GM12878 (cell line): Measurements from ENCODE around the gene XDH. TPM values are rescaled to one million over a fixed set of nuclear protein-coding genes. Genes with fewer than 3 reads are reported as not detected.

Source experiments
- ATAC-seq: fragments of 200-7000 bp; cut with Tn5 transposase; 3 replicates; pipeline ENCODE4 v1.9.1; 2020; ENCODE audit warnings: mild to moderate bottlenecking, moderate library complexity
- BruUV-seq: library from RNA; stranded (reverse); fragments of 400-500 nt; replicated peaks from 2 replicates; lab custom pipeline; 2021; lab: Mats Ljungman, UMichigan
- CTCF ChIA-PET: fragments of 300-600 bp; sonication (Branson Sonifier 250); formaldehyde crosslinking; extraction: SDS; loops from one replicate; lab custom pipeline; 2021; ENCODE audit warnings: inconsistent platforms; lab: Yijun Ruan, JAX
- POLR2A ChIA-PET: fragments of 350-600 bp; formaldehyde crosslinking; extraction: SDS; loops from one replicate; lab custom pipeline; 2021; ENCODE audit warnings: inconsistent platforms; lab: Charles Lee
- RAD21 ChIA-PET: fragments of 300-600 bp; sonication (Branson Sonifier 250); formaldehyde crosslinking; loops from one replicate; lab custom pipeline; 2023; ENCODE audit warnings: antibody characterized with exemption; ENCODE audit not compliant: unreplicated experiment; lab: Charles Lee
- SMC1A ChIA-PET: fragments of 300-600 bp; sonication (Branson Sonifier 250); formaldehyde crosslinking; loops from one replicate; lab custom pipeline; 2023; ENCODE audit not compliant: unreplicated experiment, uncharacterized antibody; lab: Charles Lee
- DNase-seq: peaks from one replicate; pipeline ENCODE4 v3.0.0-alpha.2; 2011; ENCODE audit warnings: low read depth, low spot score
- FAIRE-seq: peaks from 3 replicates; lab custom pipeline; 2011; peaks lifted over from hg19 to GRCh38; lab: Jason Lieb, UNC
- H2AFZ ChIP-seq: 2 replicates; pipeline ENCODE4 v1.6.0; 2011; ENCODE audit warnings: low read depth, low read length, control low read depth; ENCODE audit not compliant: control insufficient read depth
- H3K27ac ChIP-seq: 2 replicates; pipeline ENCODE4 v1.5.1; 2011; ENCODE audit warnings: control low read depth; ENCODE audit not compliant: control insufficient read depth, insufficient read depth
- H3K27me3 ChIP-seq, 2 experiments: replicated peaks in 1 of 2; 2 replicates each; pipeline versions ENCODE4 v1.6.0 to v1.6.1; 2011; ENCODE audit warnings: low read length in 1 of 2; ENCODE audit not compliant: control insufficient read depth in 2 of 2, insufficient read depth in 2 of 2
- H3K36me3 ChIP-seq, 2 experiments: 2 replicates each; pipeline ENCODE4 v1.5.1; 2011; ENCODE audit warnings: low read length in 1 of 2; ENCODE audit not compliant: control insufficient read depth in 2 of 2, insufficient read depth in 2 of 2
- H3K4me1 ChIP-seq: 2 replicates; pipeline ENCODE4 v1.6.1; 2011; ENCODE audit warnings: mild to moderate bottlenecking, low read length, moderate library complexity, mixed read lengths; ENCODE audit not compliant: control insufficient read depth, insufficient read depth
- H3K4me2 ChIP-seq: 2 replicates; pipeline ENCODE4 v1.6.0; 2011; ENCODE audit warnings: control low read depth; ENCODE audit not compliant: control insufficient read depth, insufficient read depth
- H3K4me3 ChIP-seq: fragments of 200-600 bp; sonication (generic); 2 replicates; pipeline ENCODE4 v1.5.1; 2016
- H3K79me2 ChIP-seq: 2 replicates; pipeline ENCODE4 v1.6.0; 2011; ENCODE audit warnings: low read length; ENCODE audit not compliant: control insufficient read depth, insufficient read depth
- H3K9ac ChIP-seq: 2 replicates; pipeline ENCODE4 v1.8.0; 2011; ENCODE audit warnings: low read length, control low read depth, mixed read lengths; ENCODE audit not compliant: control insufficient read depth, insufficient read depth
- H3K9me3 ChIP-seq: replicated peaks from 3 replicates; pipeline ENCODE4 v1.5.1; 2011; ENCODE audit warnings: mild to moderate bottlenecking, low read length; ENCODE audit not compliant: control insufficient read depth, insufficient read depth
- H4K20me1 ChIP-seq: 2 replicates; pipeline ENCODE4 v1.6.0; 2011; ENCODE audit not compliant: control insufficient read depth, insufficient read depth
- BCLAF1 ChIP-seq: fragments of 450-650 bp; IDR thresholded peaks from 2 replicates; pipeline ENCODE4 v1.6.1; 2017; ENCODE audit warnings: antibody characterized with exemption, mild to moderate bottlenecking, moderate library complexity
- CBX5 ChIP-seq: sonication (generic); IDR thresholded peaks from 2 replicates; pipeline ENCODE4 v1.6.1; 2016; ENCODE audit warnings: low read depth, moderate library complexity, mild to moderate bottlenecking, inconsistent platforms
- CHD1 ChIP-seq: IDR thresholded peaks from 2 replicates; pipeline ENCODE4 v1.6.1; 2012; ENCODE audit warnings: low read depth, low read length, improper control_type of control experiment
- EP300 ChIP-seq, 2 experiments: fragments of 150-350 bp in 1 of 2; IDR thresholded peaks; 2 replicates each; pipeline ENCODE4 v1.6.1; 2011 to 2012; ENCODE audit warnings: low read depth in 2 of 2, low read length in 2 of 2, borderline replicate concordance in 1 of 2, improper control_type of control experiment in 1 of 2, inconsistent platforms in 1 of 2; ENCODE audit not compliant: control insufficient read depth in 1 of 2
- GABPA ChIP-seq: IDR thresholded peaks from 2 replicates; pipeline ENCODE4 v1.6.1; 2014; ENCODE audit warnings: antibody characterized with exemption, low read depth, mild to moderate bottlenecking, inconsistent platforms
- GATAD2B ChIP-seq: fragments of 450-650 bp; conservative IDR thresholded peaks from 2 replicates; pipeline ENCODE4 v1.6.1; 2017; ENCODE audit warnings: low read depth, mild to moderate bottlenecking, moderate library complexity
- HDAC2 ChIP-seq: fragments of 200-600 bp; sonication (generic); IDR thresholded peaks from 2 replicates; pipeline ENCODE4 v1.6.1; 2017
- HSF1 ChIP-seq: fragments of 150-350 bp; IDR thresholded peaks from 2 replicates; pipeline ENCODE4 v1.6.1; 2014; ENCODE audit warnings: mild to moderate bottlenecking, low read depth, low read length
- NR2F1 ChIP-seq: fragments of 450-650 bp; conservative IDR thresholded peaks from 2 replicates; pipeline ENCODE4 v1.6.1; 2017; ENCODE audit warnings: mild to moderate bottlenecking
- SIX5 ChIP-seq: IDR thresholded peaks from 2 replicates; pipeline ENCODE4 v1.6.1; 2011; ENCODE audit warnings: mild to moderate bottlenecking, low read depth, low read length, moderate library complexity; ENCODE audit not compliant: severe bottlenecking
- SP1 ChIP-seq: IDR thresholded peaks from one replicate; pipeline ENCODE4 v1.6.1; 2011; ENCODE audit warnings: low read depth, low read length
- USF1 ChIP-seq: IDR thresholded peaks from 2 replicates; pipeline ENCODE4 v1.6.1; 2011; ENCODE audit warnings: borderline replicate concordance, low read depth, mild to moderate bottlenecking, moderate library complexity, mixed read lengths, low read length; ENCODE audit not compliant: insufficient read depth; ENCODE audit errors: extremely low read length
- WGBS: methylation state at CpG from one replicate; pipeline ENCODE4 v1.1.6; 2016; ENCODE audit warnings: low lambda C conversion rate; ENCODE audit not compliant: insufficient replicate concordance, insufficient coverage; ENCODE audit errors: missing lambda C conversion rate; 5-methylcytosine and 5-hydroxymethylcytosine counted together
- in situ Hi-C: fragments of 300-500 bp; cut with MboI; formaldehyde crosslinking; loops from 9 replicates; pipeline ENCODE4 v1.14.3; 2018; ENCODE audit warnings: mixed read lengths
- intact Hi-C: fragments of 100-400 bp; cut with micrococcal nuclease; formaldehyde crosslinking; loops from one replicate; pipeline ENCODE4 v1.14.2; 2022; ENCODE audit not compliant: unreplicated experiment
- polyA plus RNA-seq, 11 experiments: library from polyadenylated mRNA; depleted of rRNA in 4 of 11; unstranded in 6 of 11; stranded (reverse) in 5 of 11; fragments of >200 nt; fragmentation: Nextera tagmentation in 4 of 11; fragmentation: Illumina TruSeq in 1 of 11; extraction: Ambion mirVana in 4 of 11; extraction: Trizol in 1 of 11; gene quantifications; 1 replicate in 1 of 11; 2 replicates in 10 of 11; pipeline versions ENCODE4 v1.2.1 to v1.2.3, GENCODE V29; 2011 to 2016; ENCODE audit warnings: inconsistent platforms in 2 of 11, missing spikeins in 2 of 11, low read depth in 1 of 11
- total RNA-seq, 4 experiments: library from RNA; depleted of rRNA in 3 of 4; stranded (reverse); fragments of >200 nt in 3 of 4; fragmentation: Illumina TruSeq in 1 of 4; extraction: Trizol in 1 of 4; gene quantifications; 2 replicates each; pipeline versions ENCODE4 v1.2.1 to v1.2.3, GENCODE V29; 2013 to 2021
- TF ChIP-seq, protein P1 (sequence below): fragments of 450-650 bp; IDR thresholded peaks from 2 replicates; pipeline ENCODE4 v1.6.1; 2018; ENCODE audit warnings: mild to moderate bottlenecking, low read depth, moderate library complexity; ENCODE audit not compliant: partially characterized antibody
- TF ChIP-seq, protein P2 (sequence below): fragments of 450-650 bp; IDR thresholded peaks from 2 replicates; pipeline ENCODE4 v1.6.1; 2017; ENCODE audit warnings: low read depth, mild to moderate bottlenecking, moderate library complexity

The XDH gene
- total and polyA plus RNA-seq, 10 of the 15 experiments (the other 5 are each of a cell fraction or from before 2014, with no cell fraction given) = 0.01 TPM; not detected in 9

DNA sequence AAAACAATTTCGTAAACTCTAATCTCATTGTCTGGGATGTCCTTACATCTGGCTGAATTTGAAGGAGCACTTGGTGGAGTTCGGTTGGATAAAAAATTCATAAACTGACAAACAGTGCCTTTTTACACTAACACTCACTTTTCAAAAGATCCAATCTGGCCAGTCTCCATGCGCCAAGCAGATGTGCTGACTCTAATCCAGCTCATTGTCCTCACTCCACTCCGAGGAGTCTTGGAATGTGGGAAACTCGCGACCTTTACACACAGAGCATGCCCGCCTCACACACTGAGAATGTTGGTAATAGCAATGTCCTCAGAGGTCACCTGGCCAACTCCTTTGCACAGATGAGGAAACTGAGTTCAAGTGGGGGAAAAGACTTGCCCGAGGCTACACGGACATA, 66.8 kb downstream of the XDH start:
- ATAC-seq (no peak), FAIRE-seq (no peak), DNase-seq (no peak)
- ChIA-PET POLR2A (no interaction called here), SMC1A (interaction anchor here (1.1 kb wide), 1 partner anchor 487 kb away, joined by 4 read pairs; no protein-coding TSS in a partner anchor), RAD21 (no interaction called here), CTCF (interaction anchor here (1.3 kb wide), 1 partner anchor 13 kb away, joined by 6 read pairs; no protein-coding TSS in a partner anchor)
- Histone ChIP-seq H3K4me2 (no peak overlapping the region), H3K27me3 (no peaks in the 10 kb centered on the region; a peak in 1 of 4 replicates), H3K79me2 (no peaks in the 10 kb centered on the region), H3K9ac (no peak overlapping the region), H2AFZ (no peak overlapping the region), H3K4me1 (no peaks in the 10 kb centered on the region), H3K36me3 (no peaks in the 10 kb centered on the region), H3K4me3 (no peak overlapping the region), H3K9me3 (no peaks in the 10 kb centered on the region), H3K27ac (no peak overlapping the region), H4K20me1 (no peaks in the 10 kb centered on the region)
- intact Hi-C loops (no loop called here), in situ Hi-C loops (no loop called here)
- BruUV-seq = no TSS peak
- WGBS = 22% methylated on average over 9 of the region's 9 CpGs
- TF ChIP-seq, protein P1, sequence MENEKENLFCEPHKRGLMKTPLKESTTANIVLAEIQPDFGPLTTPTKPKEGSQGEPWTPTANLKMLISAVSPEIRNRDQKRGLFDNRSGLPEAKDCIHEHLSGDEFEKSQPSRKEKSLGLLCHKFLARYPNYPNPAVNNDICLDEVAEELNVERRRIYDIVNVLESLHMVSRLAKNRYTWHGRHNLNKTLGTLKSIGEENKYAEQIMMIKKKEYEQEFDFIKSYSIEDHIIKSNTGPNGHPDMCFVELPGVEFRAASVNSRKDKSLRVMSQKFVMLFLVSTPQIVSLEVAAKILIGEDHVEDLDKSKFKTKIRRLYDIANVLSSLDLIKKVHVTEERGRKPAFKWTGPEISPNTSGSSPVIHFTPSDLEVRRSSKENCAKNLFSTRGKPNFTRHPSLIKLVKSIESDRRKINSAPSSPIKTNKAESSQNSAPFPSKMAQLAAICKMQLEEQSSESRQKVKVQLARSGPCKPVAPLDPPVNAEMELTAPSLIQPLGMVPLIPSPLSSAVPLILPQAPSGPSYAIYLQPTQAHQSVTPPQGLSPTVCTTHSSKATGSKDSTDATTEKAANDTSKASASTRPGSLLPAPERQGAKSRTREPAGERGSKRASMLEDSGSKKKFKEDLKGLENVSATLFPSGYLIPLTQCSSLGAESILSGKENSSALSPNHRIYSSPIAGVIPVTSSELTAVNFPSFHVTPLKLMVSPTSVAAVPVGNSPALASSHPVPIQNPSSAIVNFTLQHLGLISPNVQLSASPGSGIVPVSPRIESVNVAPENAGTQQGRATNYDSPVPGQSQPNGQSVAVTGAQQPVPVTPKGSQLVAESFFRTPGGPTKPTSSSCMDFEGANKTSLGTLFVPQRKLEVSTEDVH = no peak
- TF ChIP-seq CBX5 (no peak), NR2F1 (no peak), BCLAF1 (no peak), HDAC2 (no peak), EP300 (IDR thresholded peaks at IDR 0.05; ENCODE audit: borderline replicate concordance in 1 of 2, control insufficient read depth in 1 of 2, low read depth in 2 of 2, low read length in 2 of 2) (no peak), SIX5 (no peak), USF1 (no peak), HSF1 (no peak), SP1 (no peak), GABPA (no peak), CHD1 (no peak), GATAD2B (no peak)
- TF ChIP-seq, protein P2, sequence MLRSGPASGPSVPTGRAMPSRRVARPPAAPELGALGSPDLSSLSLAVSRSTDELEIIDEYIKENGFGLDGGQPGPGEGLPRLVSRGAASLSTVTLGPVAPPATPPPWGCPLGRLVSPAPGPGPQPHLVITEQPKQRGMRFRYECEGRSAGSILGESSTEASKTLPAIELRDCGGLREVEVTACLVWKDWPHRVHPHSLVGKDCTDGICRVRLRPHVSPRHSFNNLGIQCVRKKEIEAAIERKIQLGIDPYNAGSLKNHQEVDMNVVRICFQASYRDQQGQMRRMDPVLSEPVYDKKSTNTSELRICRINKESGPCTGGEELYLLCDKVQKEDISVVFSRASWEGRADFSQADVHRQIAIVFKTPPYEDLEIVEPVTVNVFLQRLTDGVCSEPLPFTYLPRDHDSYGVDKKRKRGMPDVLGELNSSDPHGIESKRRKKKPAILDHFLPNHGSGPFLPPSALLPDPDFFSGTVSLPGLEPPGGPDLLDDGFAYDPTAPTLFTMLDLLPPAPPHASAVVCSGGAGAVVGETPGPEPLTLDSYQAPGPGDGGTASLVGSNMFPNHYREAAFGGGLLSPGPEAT = no peak
